Measurements from ENCODE around the gene CSTF3.
"Not testable (repeated sequence)": the region's sequence is repeated elsewhere in the genome, so short reads cannot be mapped to it uniquely, and the experiment has no call there.

The CSTF3 gene

DNA sequence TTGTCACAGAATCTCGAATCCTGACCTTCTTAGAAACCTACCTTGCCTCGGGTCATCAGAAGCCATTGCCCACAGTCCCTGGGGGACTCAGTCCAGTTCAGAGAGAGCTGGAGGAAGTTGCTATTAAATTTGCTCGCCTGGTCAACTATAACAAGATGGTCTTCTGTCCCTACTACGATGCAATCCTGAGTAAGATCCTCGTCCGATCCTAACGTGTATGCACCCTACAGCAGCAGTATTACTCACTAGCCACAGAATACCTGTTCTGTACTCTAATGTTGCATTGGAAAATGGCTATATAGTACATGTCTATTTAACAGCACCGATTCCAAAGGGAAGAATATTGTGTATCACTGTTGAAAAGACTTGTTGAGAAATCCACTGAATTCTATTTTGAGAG is 88.8 kb downstream of the CSTF3 start:
- no peak for DNase-seq

DNA sequence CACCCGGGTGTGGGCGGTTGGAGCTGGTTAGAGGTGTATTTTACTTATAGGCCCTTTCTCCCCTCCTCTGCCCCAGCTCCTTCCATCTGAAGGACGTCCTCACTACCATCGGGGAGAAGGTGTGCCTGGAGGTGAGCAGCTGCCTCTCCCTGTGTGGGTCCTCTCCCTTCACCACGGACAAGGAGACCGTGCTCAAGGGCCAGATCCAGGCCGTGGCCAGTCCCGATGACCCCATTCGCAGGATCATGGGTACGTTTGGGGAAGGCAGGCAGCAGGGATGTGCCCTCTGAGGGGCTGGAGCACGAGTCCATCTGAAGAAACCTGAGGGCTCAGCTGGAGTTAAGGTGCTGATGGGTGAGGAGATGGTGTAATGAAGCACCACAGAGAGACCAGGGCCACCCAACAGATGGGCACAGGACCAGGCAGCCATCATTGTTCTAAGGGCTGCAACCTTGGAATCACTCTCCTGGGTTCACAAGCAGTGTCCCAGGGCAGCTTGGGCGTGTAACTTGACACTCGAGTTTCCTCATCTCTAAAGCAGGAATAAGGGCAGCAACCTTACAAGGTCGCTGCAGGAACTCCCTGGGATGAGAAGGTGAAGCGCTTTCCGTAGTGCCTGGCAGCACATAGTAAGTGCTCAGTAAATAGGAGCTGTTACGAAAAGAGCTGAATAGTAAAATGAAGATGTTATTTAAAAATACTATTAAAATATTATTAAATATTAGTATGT is 92.5 kb downstream of the CSTF3 start:
- DNase-seq: no peak

DNA sequence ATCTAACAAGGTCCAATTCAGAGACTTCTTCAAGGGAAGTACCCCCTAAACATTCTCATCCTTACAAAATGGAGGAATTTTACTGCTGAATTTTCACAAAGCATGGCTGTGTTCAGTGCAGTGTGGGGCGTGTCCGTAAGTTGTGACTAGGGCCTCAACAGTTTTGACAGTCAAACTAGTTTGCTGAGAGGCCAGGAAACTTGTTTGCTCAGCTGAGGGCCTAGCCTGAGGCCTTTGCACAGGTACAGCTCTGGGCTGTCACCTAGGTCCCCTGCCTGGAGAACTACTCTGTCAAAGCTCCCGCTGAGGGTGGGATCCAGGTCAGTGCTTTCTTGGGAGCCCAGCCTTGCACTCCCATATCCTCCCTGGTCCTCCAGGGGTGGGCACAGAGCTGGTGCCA is 94.0 kb downstream of the CSTF3 start:
- DNase-seq: no peak

DNA sequence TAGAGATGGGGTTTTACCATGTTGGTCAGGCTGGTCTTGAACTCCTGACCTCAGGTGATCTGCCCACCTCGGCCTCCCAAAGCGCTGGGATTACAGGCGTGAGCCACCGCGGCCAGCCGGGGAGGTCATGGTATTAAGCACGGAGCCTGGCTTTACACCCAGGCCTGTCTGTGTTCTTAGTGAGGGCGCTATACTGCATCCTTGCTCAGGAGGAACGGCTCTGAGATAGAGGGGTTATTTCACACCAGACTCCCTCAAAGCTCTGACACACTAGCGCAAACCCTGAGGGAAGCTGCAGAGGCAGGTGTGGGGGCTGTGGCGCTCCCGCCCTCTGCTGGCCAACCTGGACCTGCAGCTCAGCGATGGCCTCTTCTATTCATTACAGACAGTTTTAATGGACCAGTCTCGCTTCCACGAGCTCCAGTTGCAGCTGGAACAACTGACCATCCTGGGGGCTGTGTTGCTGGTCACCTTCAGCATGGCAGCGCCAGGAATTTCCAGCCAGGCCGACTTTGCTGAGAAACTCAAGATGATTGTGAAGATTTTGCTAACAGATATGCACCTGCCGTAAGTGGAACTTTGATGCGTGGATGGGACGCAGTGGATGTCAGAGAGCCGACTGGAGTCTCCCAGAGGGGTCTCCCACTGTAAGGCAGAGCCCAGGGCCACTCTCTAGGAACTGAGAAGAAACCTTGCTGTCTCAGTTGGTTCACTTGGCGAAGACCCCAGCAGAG is 95.7 kb downstream of the CSTF3 start:
- DNase-seq: no peak

DNA sequence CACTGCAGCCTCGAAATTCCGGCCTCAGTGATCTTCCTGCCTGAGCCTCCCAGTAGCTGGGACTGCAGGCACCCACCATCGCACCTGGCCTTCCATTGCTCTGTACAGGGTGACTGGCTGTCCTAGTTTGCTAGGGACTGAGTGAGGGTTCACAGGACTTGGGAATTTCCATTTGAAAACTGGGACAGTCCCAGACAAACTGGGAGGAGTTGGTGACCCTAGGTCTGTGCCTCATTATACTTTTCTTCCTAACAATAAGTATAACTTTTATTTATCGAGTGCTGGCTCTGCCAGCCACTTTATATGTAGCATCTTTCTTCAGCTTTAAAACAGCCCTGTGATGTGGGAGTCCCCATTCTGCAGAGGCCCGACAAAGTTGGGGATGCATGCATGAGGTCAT is 96.4 kb downstream of the CSTF3 start:
- DNase-seq: no peak

DNA sequence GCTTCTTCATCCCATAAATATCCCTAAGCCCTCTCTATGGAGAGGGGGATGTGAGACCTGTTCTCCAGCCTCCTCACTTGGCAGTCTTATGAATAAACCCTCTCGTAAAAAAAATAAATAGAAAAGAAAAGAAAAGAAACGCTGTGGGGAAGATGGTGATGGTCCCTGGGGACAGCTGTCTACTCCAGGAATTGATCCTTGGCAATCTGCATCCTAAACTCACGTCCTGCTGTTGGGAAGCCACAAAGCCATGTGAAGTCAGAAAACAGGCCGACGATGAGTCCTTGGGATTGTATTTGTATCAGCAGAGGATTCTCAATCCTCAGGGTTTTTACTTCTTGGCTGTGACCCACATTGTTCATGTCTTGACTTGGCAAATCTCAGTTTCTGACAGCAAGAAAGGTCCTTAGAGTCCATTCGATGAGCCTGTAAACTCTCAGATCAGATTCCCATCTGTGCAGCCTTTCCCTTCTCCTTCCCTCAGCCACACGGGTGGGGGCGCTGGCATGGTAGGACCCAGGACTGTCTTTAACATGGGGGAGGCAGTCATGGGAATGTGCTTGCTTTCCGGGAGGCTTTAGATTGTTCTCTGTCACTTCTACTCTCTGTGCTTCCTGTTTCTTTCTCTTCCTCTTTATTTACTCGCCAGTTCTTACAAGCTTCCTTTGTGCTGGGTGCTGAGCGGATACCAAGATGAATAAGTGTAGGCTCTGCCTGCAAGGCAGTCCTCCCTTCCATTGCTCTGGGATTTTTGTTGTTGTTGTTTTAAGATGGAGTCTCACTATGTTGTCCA is 97.1 kb downstream of the CSTF3 start:
- no peak for DNase-seq

DNA sequence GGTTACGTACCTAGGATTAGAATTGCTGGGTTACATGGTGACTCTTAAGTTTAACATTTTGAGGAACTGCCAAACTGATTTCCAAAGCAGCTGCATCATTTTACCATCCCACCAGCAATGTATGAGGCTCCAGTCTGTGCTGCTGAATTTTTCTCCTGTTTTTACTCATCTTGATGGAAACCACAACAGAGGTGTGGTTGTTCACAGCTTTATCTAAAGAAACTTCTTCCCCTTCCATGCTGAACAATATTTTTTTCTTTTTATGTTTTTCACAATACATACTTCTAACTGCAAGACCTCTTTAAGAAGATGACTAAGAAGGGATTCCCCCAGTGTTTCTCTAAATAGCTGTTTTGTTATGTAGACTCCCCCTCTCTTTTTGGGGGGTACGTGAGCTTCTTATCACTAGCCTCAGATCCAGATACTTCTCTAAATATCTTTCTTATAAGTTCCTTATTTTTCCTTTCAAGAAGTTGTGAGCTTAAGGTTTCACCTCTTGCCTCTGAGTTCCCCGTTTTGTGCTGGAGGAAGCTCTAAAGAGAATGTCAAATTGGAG is 97.9 kb downstream of the CSTF3 start:
- DNase-seq: no peak

DNA sequence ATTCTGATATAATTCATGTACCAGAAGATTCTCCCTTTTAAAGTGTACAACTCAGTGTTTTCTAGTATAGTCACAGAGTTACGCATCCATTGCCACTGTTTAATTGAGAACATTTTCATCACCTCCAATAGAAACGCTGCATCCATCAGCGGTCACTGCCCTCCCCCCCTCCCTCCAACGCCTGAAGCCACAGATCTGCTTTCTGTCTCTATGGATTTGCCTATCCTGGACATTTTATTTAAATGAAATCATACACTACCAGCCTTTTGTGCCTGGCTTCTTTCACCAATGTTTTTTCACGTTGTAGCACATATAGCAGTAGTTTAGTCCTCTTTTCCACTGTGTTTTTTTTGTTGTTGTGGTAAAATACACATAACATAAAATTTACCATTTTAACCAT is 99.1 kb downstream of the CSTF3 start:
- no peak for DNase-seq

DNA sequence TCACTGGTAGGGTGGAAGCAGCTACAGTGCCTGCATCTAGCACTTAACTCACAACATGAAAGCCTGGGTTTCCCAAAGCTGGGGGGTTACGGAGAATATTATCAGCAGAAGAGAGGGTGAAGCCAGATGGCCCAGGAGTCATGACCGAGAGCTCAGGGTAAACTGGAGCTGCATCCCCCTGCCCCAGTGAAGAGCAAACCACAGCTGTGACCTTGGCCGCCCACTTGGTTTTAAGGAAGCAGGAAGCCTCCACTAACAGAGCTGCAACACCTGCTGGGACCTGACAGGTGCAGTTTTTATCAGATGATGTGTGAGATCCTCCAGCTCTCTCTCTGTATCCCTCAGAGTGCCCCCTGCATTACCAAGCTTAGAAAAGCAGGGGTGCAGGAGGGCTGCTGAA is 101.0 kb downstream of the CSTF3 start:
- no peak for DNase-seq

DNA sequence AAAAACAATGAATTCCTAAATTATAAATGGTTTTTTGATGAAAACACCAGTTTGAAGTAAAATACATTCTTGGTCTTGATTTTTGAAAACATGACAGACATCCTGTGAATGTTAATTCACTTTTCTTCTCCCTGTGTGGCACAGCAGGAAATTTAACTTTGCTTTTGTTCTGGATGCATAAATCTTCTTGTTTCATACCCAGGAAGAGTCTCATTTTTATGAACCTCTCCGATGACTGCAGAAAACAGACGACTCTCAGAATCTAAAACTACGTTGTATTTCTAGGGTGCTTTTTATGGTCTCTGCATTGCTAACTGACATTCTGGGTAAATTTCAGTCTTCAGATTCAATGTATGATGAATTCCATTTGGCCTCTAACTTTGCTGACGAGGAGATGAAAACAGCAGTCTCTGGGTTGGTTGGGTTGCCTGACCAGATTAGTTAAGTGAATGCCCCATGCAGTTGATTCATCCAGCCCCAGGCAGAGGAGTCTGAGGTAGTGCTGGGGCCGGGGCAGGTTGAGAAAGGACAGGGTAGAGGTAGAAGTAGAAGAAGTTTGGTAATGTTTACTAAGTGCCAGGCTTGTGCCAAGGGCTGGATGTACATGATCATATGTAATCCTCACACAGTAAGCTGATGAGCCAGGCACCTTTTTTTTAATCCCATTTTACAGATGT is 101.8 kb downstream of the CSTF3 start:
- DNase-seq: no peak

DNA sequence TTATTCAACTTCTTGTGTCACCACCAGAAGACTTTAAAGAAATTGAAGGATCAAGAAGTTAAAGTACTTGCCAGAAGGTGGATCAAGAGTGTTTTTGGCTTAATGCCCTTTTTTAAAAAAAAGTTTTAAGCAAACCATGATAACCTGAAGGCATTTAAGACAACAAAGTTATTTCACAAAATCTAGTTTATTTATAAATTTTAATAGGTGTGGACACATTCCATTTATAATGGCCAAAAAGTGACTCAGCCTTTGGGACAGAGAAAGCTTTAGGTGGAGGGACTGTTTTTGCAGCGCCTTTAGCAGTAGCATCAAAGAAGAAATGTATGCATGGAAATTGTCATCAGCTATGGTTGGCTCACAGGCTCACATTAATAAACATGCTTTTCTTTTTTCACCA is 104.0 kb downstream of the CSTF3 start:
- no peak for DNase-seq

DNA sequence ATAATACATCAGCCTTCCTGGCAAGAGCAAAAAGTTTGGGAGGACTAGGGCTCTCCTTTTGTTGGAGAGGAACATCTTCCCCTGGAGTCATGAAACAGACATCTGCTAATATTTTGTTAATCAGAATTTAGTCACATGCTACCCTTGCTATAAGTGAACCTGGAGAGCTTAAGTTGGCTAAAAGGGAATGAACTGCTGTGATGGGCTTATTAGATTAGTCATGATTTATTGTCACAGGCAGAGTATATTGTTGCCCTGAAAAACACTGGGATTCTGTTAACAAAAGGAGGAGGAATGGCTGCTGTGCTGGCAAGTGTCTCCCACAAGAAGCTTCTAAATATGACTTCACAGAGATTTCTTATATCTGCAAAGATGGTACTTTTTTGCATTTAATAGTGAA is 105.9 kb downstream of the CSTF3 start:
- no peak for DNase-seq

DNA sequence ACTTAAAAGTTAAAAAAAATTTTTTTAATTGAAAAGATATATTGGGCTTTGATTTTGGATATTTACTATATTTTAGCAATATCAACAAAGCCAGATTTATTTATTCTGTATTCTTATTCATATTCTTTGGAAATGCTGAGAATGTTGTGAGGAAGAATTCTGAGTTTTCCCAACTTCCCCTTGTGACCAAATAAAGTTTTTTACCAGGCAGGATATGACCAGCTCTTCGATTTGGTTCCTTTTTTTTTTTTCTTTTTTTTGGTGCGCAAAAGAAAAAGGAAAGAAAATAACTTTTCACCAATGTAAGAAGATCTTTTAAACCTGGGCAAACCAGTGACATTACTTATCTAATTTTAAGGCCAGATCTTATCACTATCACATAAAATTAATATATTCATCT is 109.0 kb downstream of the CSTF3 start:
- no peak for DNase-seq

DNA sequence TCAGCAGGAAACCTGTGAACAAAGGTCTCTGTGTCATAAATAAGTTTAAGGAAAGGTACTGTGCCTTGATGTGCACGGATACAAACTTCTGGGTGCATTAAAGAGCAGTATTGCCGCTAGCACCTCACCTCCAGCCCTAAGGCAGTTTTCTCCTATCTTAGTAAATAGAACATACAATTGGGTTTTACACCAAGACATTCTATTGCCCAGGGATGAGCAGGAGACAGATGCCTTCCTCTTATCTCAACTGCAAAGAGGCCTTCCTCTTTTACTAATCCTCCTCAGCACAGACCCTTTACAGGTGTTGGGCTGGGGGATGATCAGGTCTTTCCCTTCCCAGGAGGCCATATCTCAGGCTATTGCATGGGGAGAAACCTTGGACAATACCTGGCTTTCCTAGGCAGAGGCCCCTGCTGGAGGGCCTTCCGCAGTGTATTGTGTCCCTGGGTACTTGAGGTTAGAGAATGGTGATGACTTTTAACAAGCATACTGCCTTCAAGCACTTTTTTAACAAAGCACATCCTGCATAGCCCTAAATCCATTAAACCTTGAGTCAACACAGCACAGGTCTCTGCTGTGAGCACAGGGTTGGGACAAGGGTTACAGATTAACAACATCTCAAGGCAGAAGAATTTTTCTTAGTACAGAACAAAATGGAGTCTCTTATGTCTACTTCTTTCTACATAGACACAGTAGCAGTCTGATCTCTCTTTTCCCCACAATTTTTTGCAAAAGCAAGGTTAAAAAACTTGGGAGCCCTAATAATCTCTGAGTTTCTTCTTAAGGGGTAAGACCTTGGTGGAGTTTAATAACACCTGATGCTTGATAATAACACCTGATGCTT is 111.5 kb downstream of the CSTF3 start:
- not testable (repeated sequence) for DNase-seq

DNA sequence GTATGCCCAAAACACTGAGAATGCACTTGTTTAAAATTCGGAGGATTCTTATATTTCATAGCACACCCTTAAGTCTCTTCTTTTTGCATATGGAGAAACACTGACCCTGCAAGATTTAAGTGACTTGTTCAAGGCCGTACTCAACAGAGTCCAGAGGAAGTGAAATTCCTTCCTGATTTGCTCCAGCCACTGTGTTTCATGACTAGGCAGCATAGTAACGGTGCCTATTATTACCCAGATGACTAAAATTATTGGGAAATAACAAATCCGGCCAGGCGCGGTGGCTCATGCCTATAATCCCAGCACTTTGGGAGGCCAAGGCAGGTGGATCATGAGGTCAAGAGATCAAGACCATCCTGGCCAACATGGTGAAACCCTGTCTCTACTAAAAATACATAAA is 112.6 kb downstream of the CSTF3 start:
- DNase-seq: not testable (repeated sequence)

DNA sequence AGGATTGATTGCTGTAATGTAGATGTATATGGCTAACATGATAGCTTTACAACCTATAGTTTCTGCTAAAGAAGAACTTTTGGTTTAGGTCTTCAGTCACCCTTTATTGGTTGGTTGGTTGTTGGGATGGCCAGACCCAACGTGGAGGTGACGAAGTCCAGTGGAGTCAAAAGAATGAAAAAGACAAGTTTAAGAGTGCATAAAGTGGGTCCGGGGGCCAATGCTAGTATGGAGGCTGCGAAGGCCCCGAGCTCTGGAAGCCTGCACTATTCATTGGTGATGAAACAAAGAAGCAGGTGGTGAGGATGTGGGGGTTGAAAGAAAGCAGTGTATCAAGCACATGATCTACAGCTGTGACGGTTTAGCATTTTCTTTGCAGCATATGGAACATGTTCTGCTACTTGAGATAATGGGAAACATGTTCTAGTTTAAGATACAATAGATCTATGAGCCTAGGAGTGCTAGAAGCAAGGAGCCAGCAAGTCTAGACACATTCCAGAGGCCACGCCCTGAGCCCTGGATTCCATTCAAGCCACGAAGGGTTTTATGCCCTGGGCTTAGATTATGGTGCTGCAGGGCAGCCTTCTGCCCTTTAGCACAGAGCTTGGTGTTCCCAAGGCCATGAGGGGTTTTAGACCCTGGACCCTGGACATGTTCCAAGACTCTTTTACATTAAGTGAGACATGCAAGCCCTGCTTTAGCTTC is 115.6 kb downstream of the CSTF3 start:
- DNase-seq: peak; percentile 59

DNA sequence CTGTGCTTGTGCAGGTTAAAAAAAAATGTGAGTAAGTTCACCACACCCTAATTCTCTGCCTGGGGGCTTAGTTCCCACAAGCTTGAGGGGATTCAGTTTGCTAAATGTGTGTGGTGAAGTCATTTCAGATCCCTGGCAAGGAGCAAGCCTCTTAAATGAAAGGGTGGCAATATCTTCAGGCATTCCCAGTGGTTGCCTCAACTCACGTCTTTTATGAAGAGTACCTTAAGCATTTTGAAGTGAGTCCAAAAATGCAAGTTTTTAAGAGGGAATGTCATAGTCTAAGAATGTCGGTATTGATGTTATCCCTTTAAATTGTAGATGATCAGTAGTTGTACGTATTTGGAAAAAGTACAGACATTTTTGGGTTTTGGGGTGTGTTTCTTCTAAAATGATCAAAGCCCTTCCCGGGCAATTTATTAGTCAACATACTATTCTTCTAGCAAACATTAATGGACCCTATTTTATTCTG is 117.0 kb downstream of the CSTF3 start:
- no peak for DNase-seq

DNA sequence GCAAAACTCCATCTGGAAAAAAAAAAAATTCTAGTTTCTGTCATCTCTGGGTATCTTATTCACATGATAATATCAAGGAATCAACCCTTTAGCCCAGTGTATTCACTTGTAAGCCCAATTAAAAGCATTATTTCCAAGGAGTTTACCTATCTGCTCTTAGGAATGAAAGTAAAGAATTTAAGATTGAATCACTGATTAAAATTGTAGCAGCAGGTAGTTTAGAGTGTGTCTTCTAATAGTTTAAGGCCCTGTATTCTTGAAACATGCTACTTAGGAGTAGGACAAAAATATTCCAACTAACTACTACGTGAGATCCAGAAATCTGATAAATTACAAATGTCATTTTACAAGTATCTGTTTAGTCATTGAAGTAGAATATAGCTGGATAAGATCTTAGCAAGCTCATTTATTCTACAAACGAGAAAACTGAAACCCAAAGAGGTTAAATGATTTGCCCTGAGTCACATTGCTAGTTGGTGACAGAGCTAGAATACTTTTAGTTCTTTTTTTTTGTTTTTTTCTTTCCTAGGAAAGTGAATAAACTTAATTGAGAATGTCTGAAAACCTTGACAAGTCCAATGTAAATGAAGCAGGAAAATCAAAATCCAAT is 118.0 kb downstream of the CSTF3 start:
- no peak for DNase-seq

DNA sequence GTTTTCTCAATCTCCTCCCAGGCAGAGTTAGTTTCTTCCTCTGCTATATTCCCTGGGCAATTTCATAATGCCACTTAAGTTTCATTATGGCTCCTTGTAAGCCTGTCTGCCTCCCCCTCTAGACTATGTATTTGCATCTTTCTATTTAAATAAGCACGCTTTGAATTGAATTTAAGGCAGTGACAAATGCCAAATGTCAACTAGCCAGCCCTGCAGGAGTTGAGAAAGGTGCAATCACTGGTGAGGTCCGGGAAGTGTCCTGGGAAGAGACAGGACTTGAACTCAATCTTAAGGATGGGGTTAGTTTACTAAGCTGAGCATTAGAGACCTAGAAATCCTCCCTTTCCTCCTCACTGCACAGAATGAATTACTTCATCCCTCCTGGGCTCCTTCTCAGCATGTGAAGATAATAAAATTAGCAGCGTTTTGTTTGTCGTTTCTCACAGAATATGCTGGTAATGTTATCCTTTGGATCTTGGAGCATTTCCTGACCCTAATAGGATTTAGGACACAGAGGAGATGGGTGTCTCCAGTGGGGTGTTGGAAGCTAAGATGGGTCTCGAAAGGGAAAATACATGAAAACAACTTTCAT is 120.3 kb downstream of the CSTF3 start:
- no peak for DNase-seq

Measured in NCI-H524 treated with DMSO at 0.1 percent for 48 hours (cell line).